Ovary (tissue), 9 donors: Measurements from ENCODE around the gene INSIG2. TPM values are rescaled to one million over a fixed set of nuclear protein-coding genes. Genes with fewer than 3 reads are reported as not detected.

Source experiments
- DNase-seq, 5 donors: peaks; one replicate each; pipeline ENCODE4 v3.0.0-alpha.2; 2019 to 2020
- H3K27ac ChIP-seq, 2 donors: fragments of 200-600 bp; one replicate each; pipeline versions ENCODE4 v1.5.1 to v1.8.0; 2019 to 2022
- H3K27me3 ChIP-seq: fragments of 200-600 bp; one replicate; pipeline ENCODE4 v1.8.0; 2022
- H3K36me3 ChIP-seq: fragments of 200-600 bp; sonication (generic); one replicate; pipeline ENCODE4 v1.5.1; 2019
- H3K4me1 ChIP-seq: one replicate; pipeline ENCODE4 v1.8.1; 2013; ENCODE audit warnings: mild to moderate bottlenecking, moderate library complexity; ENCODE audit not compliant: insufficient read depth
- H3K4me3 ChIP-seq: fragments of 200-600 bp; sonication (generic); one replicate; pipeline ENCODE4 v1.5.1; 2017
- H3K9me3 ChIP-seq, 2 donors: fragments of 200-600 bp in 1 of 2; sonication (generic) in 1 of 2; one replicate each; pipeline versions ENCODE4 v1.5.1 to v1.8.1; 2013 to 2019; ENCODE audit warnings: mild to moderate bottlenecking in 1 of 2, moderate library complexity in 1 of 2
- CTCF ChIP-seq, 3 donors: fragments of 450-650 bp in 2 of 3; fragments of 200-600 bp in 1 of 3; IDR thresholded peaks; one replicate each; pipeline versions ENCODE4 v1.5.1 to v1.8.0; 2016 to 2022; ENCODE audit warnings: antibody characterized with exemption in 3 of 3, mild to moderate bottlenecking in 1 of 3
- EP300 ChIP-seq: sonication (generic); formaldehyde crosslinking; IDR thresholded peaks from one replicate; pipeline ENCODE4 v1.6.1; 2017; ENCODE audit warnings: antibody characterized with exemption
- POLR2A ChIP-seq: fragments of 450-650 bp; IDR thresholded peaks from one replicate; pipeline ENCODE4 v1.6.1; 2017; ENCODE audit warnings: antibody characterized with exemption, mild to moderate bottlenecking, moderate library complexity
- WGBS, 3 donors: extraction: QIAGEN DNeasy Blood & Tissue Kit in 1 of 3; methylation state at CpG; one replicate each; pipeline versions ENCODE4 v1.1.5 to v1.1.7; 2013 to 2017; 5-methylcytosine and 5-hydroxymethylcytosine counted together
- intact Hi-C, 4 donors: fragments of 100-400 bp; cut with DNase I; formaldehyde crosslinking; loops; one replicate each; pipeline versions ENCODE4 v1.11.0 to v1.15.1; 2022 to 2023
- polyA plus RNA-seq, 2 donors: library from polyadenylated mRNA; stranded (reverse); fragments of 200-250 nt in 1 of 2; fragments of 350-450 nt in 1 of 2; fragmentation: Illumina TruSeq in 1 of 2; extraction: RNeasy Lipid Tissue Mini Kit (QIAGEN cat#74804) in 1 of 2; gene quantifications; one replicate each; pipeline ENCODE4 v1.2.3, GENCODE V29; 2013 to 2014
- total RNA-seq, 7 donors: library from RNA; depleted of rRNA in 2 of 7; stranded (reverse); fragments of >200 nt in 2 of 7; fragmentation: NEBNext Ultra II Directional in 3 of 7; extraction: Animal tissue kit (Norgen Biotek cat#: 25700) in 3 of 7; gene quantifications; one replicate each; pipeline versions ENCODE4 v1.1.0 to v1.2.4, GENCODE V29; 2016 to 2023
- donor health status: DM: no; HTN: no; CAD: no; lungs with moderate emphysema.
- donor health status: DM: no; HTN: no; CAD: no.
- donor health status: Bipolar disorder and iron deficiency.
- donor health status: DM: yes; HTN: yes; CAD: no.
- donor health status: DM: no; HTN: no; CAD: no.
- donor health status: DM: yes; HTN: yes; CAD: no.

Gene INSIG2
- total and polyA plus RNA-seq, 9 donors = 10.9 to 20.3 (median 16.6) TPM

- WGBS, 3 donors = 64 to 72% (median 71%) methylated on average over 3 of the region's 3 CpGs
- DNase-seq = no peak
- H3K4me1 ChIP-seq = no peaks in the 10 kb centered on the region
- no peak overlapping the region for H3K27ac ChIP-seq
- TF ChIP-seq EP300 = no peak
- TF ChIP-seq CTCF (IDR thresholded peaks at IDR 0.05) = no peak
- TF ChIP-seq POLR2A = no peak
- no peak overlapping the region for H3K4me3 ChIP-seq
- intact Hi-C loops = loop anchor here in 3 of 4 donors (5.0 kb wide), 1 partner anchor 808 kb away; no protein-coding TSS in a partner anchor
- H3K27me3 ChIP-seq = no peaks in the 10 kb centered on the region
- no peaks in the 10 kb centered on the region for H3K9me3 ChIP-seq
- no peaks in the 10 kb centered on the region for H3K36me3 ChIP-seq
Observed at GRCh38 chr2:118049140-118049815, 39.0 kb upstream of the INSIG2 start.

- Histone ChIP-seq H3K27me3 (no peaks in the 10 kb centered on the region), H3K4me3 (no peak overlapping the region), H3K27ac (no peak overlapping the region), H3K4me1 (no peaks in the 10 kb centered on the region), H3K36me3 (no peaks in the 10 kb centered on the region), H3K9me3 (no peaks in the 10 kb centered on the region)
- TF ChIP-seq CTCF (IDR thresholded peaks at IDR 0.05) = no peak
- no peak for TF ChIP-seq EP300
- no peak for TF ChIP-seq POLR2A
- intact Hi-C loops = loop anchor here in 3 of 4 donors (5.0 kb wide), 1 partner anchor 808 kb away; no protein-coding TSS in a partner anchor
- no peak for DNase-seq
Observed at GRCh38 chr2:118049816-118050140, 38.5 kb upstream of the INSIG2 start.

DNA sequence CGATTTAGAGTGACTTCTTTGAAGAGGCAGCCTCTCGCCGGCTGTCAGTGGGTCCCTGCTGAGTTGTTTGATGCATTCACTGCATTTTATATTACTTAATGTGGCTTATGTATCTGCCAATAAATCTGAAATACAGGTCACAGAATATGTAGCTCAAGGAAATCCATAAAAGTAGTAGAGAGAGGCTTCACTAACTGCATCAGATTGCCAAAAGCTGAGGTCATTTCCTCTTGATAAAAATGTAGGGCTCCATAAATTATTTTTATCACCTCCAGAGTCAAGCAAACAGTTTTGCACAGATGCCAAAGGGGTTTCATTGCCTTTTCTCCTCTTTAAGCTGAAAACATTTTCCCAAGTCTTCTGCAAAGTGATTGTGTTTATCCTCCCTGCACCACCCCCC is 37.9 kb upstream of the INSIG2 start:
- no peaks in the 10 kb centered on the region for H3K27me3 ChIP-seq
- DNase-seq = no peak
- H3K36me3 ChIP-seq = no peaks in the 10 kb centered on the region
- intact Hi-C loops = no loop called here
- H3K9me3 ChIP-seq = no peaks in the 10 kb centered on the region
- no peak for TF ChIP-seq POLR2A
- no peak for TF ChIP-seq CTCF (IDR thresholded peaks at IDR 0.05)
- TF ChIP-seq EP300 = no peak
- H3K4me3 ChIP-seq = no peak overlapping the region
- 19 to 36% (median 25%) methylated on average over 3 of the region's 3 CpGs for WGBS, 3 donors
- H3K4me1 ChIP-seq = no peaks in the 10 kb centered on the region
- no peak overlapping the region for H3K27ac ChIP-seq

DNA sequence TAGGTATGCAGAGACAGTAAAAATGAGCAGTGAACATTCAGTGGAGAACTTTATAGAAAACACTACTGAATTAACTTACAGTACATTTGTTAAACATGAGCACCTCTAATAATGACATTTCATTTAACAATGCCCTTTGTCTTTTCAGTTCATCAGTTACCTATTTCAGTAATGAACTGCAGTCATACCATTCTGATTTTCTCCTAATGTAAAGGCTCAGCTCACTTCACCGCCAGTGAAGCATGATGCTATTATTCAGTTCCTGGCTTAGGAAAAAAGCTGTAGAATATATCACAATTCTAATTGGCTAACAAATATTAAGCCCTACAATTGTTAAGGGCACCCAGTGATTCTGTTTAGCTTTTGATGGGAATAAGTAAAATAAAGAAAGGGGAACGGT is 37.3 kb upstream of the INSIG2 start:
- DNase-seq = no peak
- 63 to 82% (median 79%) methylated on average over 2 of the region's 2 CpGs for WGBS, 3 donors
- no peaks in the 10 kb centered on the region for H3K27me3 ChIP-seq
- H3K27ac ChIP-seq = no peak overlapping the region
- intact Hi-C loops = no loop called here
- H3K4me1 ChIP-seq = no peaks in the 10 kb centered on the region
- TF ChIP-seq EP300 (no peak), POLR2A (no peak), CTCF (IDR thresholded peaks at IDR 0.05) (no peak)
- H3K4me3 ChIP-seq = no peak overlapping the region
- no peaks in the 10 kb centered on the region for H3K36me3 ChIP-seq
- no peaks in the 10 kb centered on the region for H3K9me3 ChIP-seq
